Activated CD4-positive, alpha-beta memory T cell treated with anti-CD3 and anti-CD28 coated beads, Interleukin-2, amount 10 ng/mL, durations not matched to agents 7 days and 5 days (primary cell): ENCODE data around the gene MYO1A. TPM values are rescaled to one million over a fixed set of nuclear protein-coding genes. Genes with fewer than 3 reads are reported as not detected.
A peak's percentile ranks its signal among the peaks of the same experiment; 100 is the strongest.

Experiments used
- CTCF ChIA-PET: fragments of 350-600 bp; sonication (Branson Sonifier 250); formaldehyde crosslinking; loops from one replicate; lab custom pipeline; 2021; ENCODE audit warnings: antibody characterized with exemption, inconsistent platforms; lab: Charles Lee
- POLR2A ChIA-PET: fragments of 350-600 bp; sonication (Branson Sonifier 250); formaldehyde crosslinking; loops from one replicate; lab custom pipeline; 2021; ENCODE audit warnings: antibody characterized with exemption; lab: Charles Lee
- DNase-seq: peaks from one replicate; pipeline ENCODE4 v3.0.0-alpha.2; 2020
- H3K27ac Mint-ChIP-seq: one replicate; pipeline ENCODE4 v1.8.0; 2021; ENCODE audit warnings: mild to moderate bottlenecking, mixed read lengths
- H3K27me3 Mint-ChIP-seq: one replicate; pipeline ENCODE4 v1.8.0; 2021; ENCODE audit warnings: mixed read lengths
- H3K36me3 Mint-ChIP-seq: one replicate; pipeline ENCODE4 v1.8.0; 2021; ENCODE audit warnings: low read depth, mixed read lengths
- H3K4me1 Mint-ChIP-seq: one replicate; pipeline ENCODE4 v1.8.0; 2021; ENCODE audit warnings: mixed read lengths
- H3K4me3 Mint-ChIP-seq: one replicate; pipeline ENCODE4 v1.8.0; 2021; ENCODE audit warnings: mild to moderate bottlenecking, mixed read lengths
- H3K9me3 Mint-ChIP-seq: one replicate; pipeline ENCODE4 v1.8.0; 2021; ENCODE audit warnings: mixed read lengths
- total RNA-seq, 2 experiments: library from RNA; stranded (reverse); gene quantifications; one replicate each; pipeline ENCODE4 v1.2.3, GENCODE V29; 2021

The MYO1A gene
- total RNA-seq, 2 experiments from 2014 or later: 0.28 to 0.65 TPM

DNA sequence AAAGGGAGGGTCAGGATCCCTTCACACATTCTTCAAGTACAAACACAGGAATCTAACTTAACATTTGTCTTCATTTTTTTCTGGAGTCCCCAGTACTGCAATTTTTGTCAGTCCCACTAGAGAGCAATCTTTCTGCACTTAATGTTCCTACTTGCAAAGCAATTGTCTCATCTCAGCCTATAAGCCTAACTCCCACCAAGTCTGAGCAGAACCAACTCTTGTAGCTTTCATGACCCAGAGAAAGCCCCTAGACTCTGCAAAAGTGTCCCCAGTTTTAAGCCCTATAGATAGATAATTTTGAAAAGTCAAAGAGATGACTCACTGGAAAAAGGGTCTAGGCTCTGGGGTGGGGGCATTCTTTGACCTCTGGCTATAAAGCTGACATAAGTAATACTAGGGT lies 41.8 kb downstream of the MYO1A start:
- Mint-ChIP-seq H3K4me3 (no peak overlapping the region), H3K4me1 (peaks cover 40% of the 10 kb centered on the region), H3K27ac (no peak overlapping the region), H3K27me3 (peaks cover 4% of the 10 kb centered on the region), H3K36me3 (peaks cover 13% of the 10 kb centered on the region), H3K9me3 (no peaks in the 10 kb centered on the region)
- ChIA-PET POLR2A (interaction anchor here (3.1 kb wide), 1 partner anchor 103 kb away, joined by 21 read pairs; the partner anchor contains the start of gene STAT6), CTCF (interaction anchor here (0.6 to 3.5 kb wide), 19 partner anchors 11 to 174 kb away, joined by 3 to 36 read pairs (median 4); partner anchors contain the start of genes NEMP1 and STAT6)
- DNase-seq: no peak

DNA sequence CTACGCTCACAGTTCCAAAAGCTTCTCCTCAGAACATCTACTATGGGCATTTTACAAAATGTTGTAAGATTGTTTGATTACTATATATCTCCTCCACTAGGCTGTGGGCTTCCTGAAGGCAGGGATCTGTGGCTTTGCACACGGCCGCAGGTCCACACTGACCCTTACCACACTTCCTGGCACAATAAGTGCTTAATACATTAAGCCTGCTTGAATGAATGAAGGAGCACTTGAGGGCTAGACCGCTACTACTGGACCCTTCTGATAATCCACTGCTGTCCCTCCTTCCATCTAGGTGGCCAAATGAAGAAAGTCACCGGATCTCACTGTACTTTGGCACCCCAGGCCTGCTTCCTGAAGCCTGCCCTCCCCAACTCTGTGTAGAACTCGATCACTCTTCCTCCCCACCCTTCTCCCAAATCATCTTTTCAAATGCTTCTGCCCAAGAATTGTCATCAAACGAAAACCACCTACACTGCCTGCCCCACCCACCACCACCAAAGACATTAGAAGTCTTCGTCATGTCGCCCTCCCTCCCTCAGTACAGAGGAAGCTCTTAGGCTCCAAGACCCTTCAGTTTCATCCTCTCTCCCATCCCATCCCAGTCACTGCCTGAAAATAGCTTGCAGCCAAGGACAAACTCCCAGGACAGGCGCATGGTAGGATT lies 43.0 kb downstream of the MYO1A start:
- CTCF ChIA-PET: interaction anchor here (1.1 to 3.5 kb wide), 10 partner anchors 13 to 250 kb away, joined by 3 to 36 read pairs (median 7); partner anchors contain the start of gene STAT6
- Mint-ChIP-seq H3K36me3 (peaks cover 20% of the 10 kb centered on the region), H3K4me3 (peak overlapping the region; percentile 78), H3K9me3 (no peaks in the 10 kb centered on the region), H3K27ac (peak overlapping the region; percentile 65), H3K27me3 (peaks cover under 1% of the 10 kb centered on the region), H3K4me1 (peaks cover 42% of the 10 kb centered on the region)
- DNase-seq: no peak
- POLR2A ChIA-PET: interaction anchor here (3.1 kb wide), 1 partner anchor 105 kb away, joined by 21 read pairs; the partner anchor contains the start of gene STAT6

DNA sequence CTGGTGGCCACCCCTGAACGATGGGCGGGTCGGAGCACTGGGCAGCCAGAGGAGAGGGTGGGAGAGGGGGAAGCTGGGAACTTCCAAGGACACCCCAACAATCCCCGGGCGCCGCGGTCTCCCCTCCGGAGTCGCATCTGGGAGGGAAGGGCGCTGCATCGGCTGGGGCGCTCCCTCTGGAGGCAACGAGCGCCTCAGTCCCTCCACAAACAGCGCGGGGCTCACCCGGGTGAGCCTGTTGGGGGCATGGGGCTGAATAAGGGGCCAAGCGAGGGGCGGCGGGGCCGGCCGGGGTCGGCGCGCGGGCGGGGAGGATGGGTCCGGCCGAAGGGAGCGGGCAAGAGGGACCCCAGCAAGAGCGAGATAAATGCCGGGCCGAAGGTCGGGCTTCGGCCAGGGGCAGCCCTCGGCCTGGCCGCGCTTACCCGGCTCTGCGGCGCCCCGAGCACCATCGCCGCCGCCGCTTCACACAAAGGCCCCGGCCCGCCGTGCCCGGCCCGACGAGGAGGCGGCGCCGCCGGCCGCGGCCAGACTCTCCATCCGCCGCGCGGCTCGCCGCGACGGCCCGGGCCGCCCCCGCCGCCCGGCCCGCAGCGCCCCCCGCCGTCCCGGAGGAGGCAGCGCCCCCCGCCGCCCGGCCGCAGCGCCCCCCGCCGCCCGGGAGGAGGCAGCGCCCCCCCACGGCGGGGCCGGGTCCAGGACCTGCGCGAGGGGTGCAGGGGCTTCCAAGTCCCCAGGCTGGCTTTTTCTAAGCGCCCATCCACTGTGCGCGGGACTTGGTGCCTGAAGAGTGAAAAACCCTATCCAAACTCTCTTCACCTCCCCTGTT lies 43.7 kb downstream of the MYO1A start, which contains the start of gene ZBTB39:
Gene ZBTB39 (minus strand): TSS at position 567 of the 829 bp plus-strand sequence. CDS start 1,629 bp downstream, outside the sequence.
- peaks cover 40% of the 10 kb centered on the region for H3K4me1 Mint-ChIP-seq
- H3K36me3 Mint-ChIP-seq: peaks cover 24% of the 10 kb centered on the region
- DNase-seq: peak; percentile 67
- no peaks in the 10 kb centered on the region for H3K9me3 Mint-ChIP-seq
- H3K27me3 Mint-ChIP-seq: no peaks in the 10 kb centered on the region
- ChIA-PET CTCF (interaction anchor here (0.9 to 5.4 kb wide), 15 partner anchors 14 to 249 kb away, joined by 3 to 39 read pairs (median 6); partner anchors contain the start of gene STAT6), POLR2A (interaction anchor here (0.7 to 3.2 kb wide), 7 partner anchors 9 to 254 kb away, joined by 3 to 21 read pairs (median 4); partner anchors contain the start of genes NEMP1, PRIM1 and STAT6)
- H3K4me3 Mint-ChIP-seq: peak within 1 kb of the TSS; percentile 84
- H3K27ac Mint-ChIP-seq: peak within 1 kb of the TSS; percentile 65

DNA sequence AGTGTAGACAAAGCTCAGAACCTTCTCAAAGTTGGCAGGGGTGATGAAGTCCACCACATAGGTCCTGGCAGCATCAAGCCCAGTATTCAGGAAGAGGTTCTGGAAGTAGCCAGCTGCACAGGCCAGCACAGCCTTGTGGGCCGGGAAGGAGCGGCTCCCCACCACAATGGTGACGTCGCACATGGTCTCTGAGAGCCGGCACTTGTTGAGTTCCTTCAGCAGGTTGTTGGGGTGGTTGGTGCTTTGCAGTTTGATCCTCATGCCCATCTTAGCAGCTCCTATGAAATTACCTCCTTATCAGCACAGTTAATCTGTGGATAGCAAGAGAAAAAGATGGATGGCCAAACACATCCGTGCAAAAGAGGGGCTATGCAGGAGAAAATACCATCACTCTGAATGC lies 45.3 kb downstream of the MYO1A start:
- Mint-ChIP-seq H3K4me3 (no peak overlapping the region), H3K27ac (no peak overlapping the region), H3K27me3 (no peaks in the 10 kb centered on the region), H3K9me3 (no peaks in the 10 kb centered on the region), H3K4me1 (peaks cover 50% of the 10 kb centered on the region), H3K36me3 (peaks cover 26% of the 10 kb centered on the region)
- no peak for DNase-seq
- POLR2A ChIA-PET: interaction anchor here (1.3 to 3.2 kb wide), 4 partner anchors 8 to 107 kb away, joined by 3 to 19 read pairs (median 4); partner anchors contain the start of genes NEMP1 and STAT6
- CTCF ChIA-PET: interaction anchor here (0.7 to 5.4 kb wide), 14 partner anchors 8 to 253 kb away, joined by 3 to 39 read pairs (median 6); partner anchors contain the start of gene STAT6

- H3K4me3 Mint-ChIP-seq: no peak overlapping the region
- no peak overlapping the region for H3K27ac Mint-ChIP-seq
- ChIA-PET POLR2A (interaction anchor here (0.6 to 3.2 kb wide), 3 partner anchors 109 to 278 kb away, joined by 3 to 19 read pairs (median 5); partner anchors contain the start of genes NACA, PRIM1 and STAT6), CTCF (interaction anchor here (1.3 to 7.5 kb wide), 4 partner anchors 16 to 278 kb away, joined by 3 to 51 read pairs (median 23); partner anchors contain the start of genes NACA and STAT6)
- no peaks in the 10 kb centered on the region for H3K9me3 Mint-ChIP-seq
- DNase-seq: no peak
- H3K36me3 Mint-ChIP-seq: peaks cover 26% of the 10 kb centered on the region
- H3K27me3 Mint-ChIP-seq: no peaks in the 10 kb centered on the region
- peaks cover 62% of the 10 kb centered on the region for H3K4me1 Mint-ChIP-seq
These were observed 46.5 kb downstream of the MYO1A start for GRCh38 chr12:57003395-57003794.

DNA sequence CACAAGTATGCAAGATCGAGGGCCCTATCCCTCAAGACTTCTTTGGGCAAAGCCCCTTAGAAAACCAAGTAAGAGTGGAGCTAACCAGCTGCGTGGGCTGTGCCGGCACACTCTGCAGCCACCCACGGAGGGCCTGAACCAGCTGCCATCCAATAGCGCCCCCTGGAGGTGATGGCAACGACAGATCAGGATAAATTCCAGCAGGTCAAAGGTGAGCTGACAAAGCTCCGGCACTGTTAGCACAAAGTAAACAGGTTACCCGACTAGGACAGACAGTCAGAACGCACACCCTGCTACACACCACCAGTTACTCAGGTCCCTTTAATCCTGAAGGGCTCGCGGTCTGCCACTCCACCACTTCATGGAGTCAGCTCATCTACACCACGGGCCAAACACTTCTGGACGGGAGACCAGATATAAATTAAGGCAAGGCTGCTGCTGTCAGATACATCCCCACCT lies 48.5 kb downstream of the MYO1A start:
- ChIA-PET POLR2A (interaction anchor here (0.7 to 1.6 kb wide), 3 partner anchors 111 to 245 kb away, joined by 3 to 5 read pairs (median 5); no protein-coding TSS in a partner anchor), CTCF (interaction anchor here (0.6 to 7.5 kb wide), 35 partner anchors 9 to 643 kb away, joined by 3 to 66 read pairs (median 5); partner anchors contain the start of genes HSD17B6, NACA, PRIM1 and STAT6)
- no peak overlapping the region for H3K27ac Mint-ChIP-seq
- peaks cover 51% of the 10 kb centered on the region for H3K4me1 Mint-ChIP-seq
- peaks cover 26% of the 10 kb centered on the region for H3K36me3 Mint-ChIP-seq
- no peaks in the 10 kb centered on the region for H3K27me3 Mint-ChIP-seq
- no peak overlapping the region for H3K4me3 Mint-ChIP-seq
- DNase-seq: peak; percentile 78
- no peaks in the 10 kb centered on the region for H3K9me3 Mint-ChIP-seq

GRCh38 chr12:57000393-57000792 lies 49.5 kb downstream of the MYO1A start:
- Mint-ChIP-seq H3K27me3 (no peaks in the 10 kb centered on the region), H3K27ac (peak overlapping the region; percentile 45), H3K4me1 (peaks cover 46% of the 10 kb centered on the region), H3K9me3 (no peaks in the 10 kb centered on the region), H3K36me3 (peaks cover 29% of the 10 kb centered on the region), H3K4me3 (no peak overlapping the region)
- CTCF ChIA-PET: interaction anchor here (0.8 to 7.5 kb wide), 6 partner anchors 11 to 244 kb away, joined by 3 to 66 read pairs (median 11); partner anchors contain the start of gene TAC3
- POLR2A ChIA-PET: interaction anchor here (1.0 kb wide), 1 partner anchor 112 kb away, joined by 3 read pairs; no protein-coding TSS in a partner anchor
- no peak for DNase-seq

DNA sequence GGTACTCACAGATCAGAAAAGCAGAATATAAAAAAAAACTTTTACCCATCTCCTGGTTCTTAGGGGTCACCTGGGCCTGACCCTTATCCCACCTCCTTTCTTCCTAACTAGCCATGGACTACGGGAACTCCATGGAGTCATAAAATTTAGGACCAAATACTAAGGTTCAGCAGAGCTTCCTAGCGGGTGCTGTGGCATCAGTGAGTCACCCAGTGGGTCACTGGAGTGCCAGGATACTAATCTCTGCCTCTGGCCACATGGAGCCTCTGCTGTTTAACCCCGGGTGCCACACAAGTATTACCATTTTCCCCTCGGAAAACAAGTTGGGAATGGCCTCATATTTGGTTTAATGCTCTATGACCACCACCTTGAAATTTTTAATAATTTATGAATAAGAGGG lies 50.5 kb downstream of the MYO1A start:
- Mint-ChIP-seq H3K27ac (peak overlapping the region; percentile 67), H3K4me3 (no peak overlapping the region), H3K27me3 (no peaks in the 10 kb centered on the region), H3K4me1 (peaks cover 39% of the 10 kb centered on the region), H3K36me3 (peaks cover 28% of the 10 kb centered on the region), H3K9me3 (no peaks in the 10 kb centered on the region)
- ChIA-PET POLR2A (interaction anchor here (0.6 to 1.7 kb wide), 5 partner anchors 12 to 274 kb away, joined by 3 to 8 read pairs (median 3); partner anchors contain the start of genes NACA, PRIM1 and STAT6), CTCF (interaction anchor here (0.9 to 7.5 kb wide), 5 partner anchors 12 to 243 kb away, joined by 3 to 66 read pairs (median 7); partner anchors contain the start of gene STAT6)
- no peak for DNase-seq

- peak; percentile 55 for DNase-seq
- ChIA-PET POLR2A (interaction anchor here (0.6 to 1.7 kb wide), 4 partner anchors 11 to 273 kb away, joined by 3 to 8 read pairs (median 4); partner anchors contain the start of genes NACA, PRIM1 and STAT6), CTCF (interaction anchor here (0.7 to 7.5 kb wide), 6 partner anchors 11 to 242 kb away, joined by 3 to 66 read pairs (median 5); partner anchors contain the start of gene STAT6)
- Mint-ChIP-seq H3K27me3 (no peaks in the 10 kb centered on the region), H3K4me3 (no peak overlapping the region), H3K9me3 (no peaks in the 10 kb centered on the region), H3K27ac (peak overlapping the region; percentile 67), H3K4me1 (peaks cover 37% of the 10 kb centered on the region), H3K36me3 (peaks cover 23% of the 10 kb centered on the region)
These were observed 50.9 kb downstream of the MYO1A start for GRCh38 chr12:56998981-56999380.

GRCh38 chr12:56998316-56998715 lies 51.6 kb downstream of the MYO1A start:
- H3K27ac Mint-ChIP-seq: peak overlapping the region; percentile 16
- H3K36me3 Mint-ChIP-seq: peaks cover 17% of the 10 kb centered on the region
- ChIA-PET CTCF (interaction anchor here (0.6 to 7.5 kb wide), 7 partner anchors 11 to 318 kb away, joined by 3 to 66 read pairs (median 3); partner anchors contain the start of gene STAT6), POLR2A (interaction anchor here (0.9 to 1.7 kb wide), 3 partner anchors 11 to 247 kb away, joined by 3 to 8 read pairs (median 4); partner anchors contain the start of genes PRIM1 and STAT6)
- H3K4me3 Mint-ChIP-seq: no peak overlapping the region
- peaks cover 35% of the 10 kb centered on the region for H3K4me1 Mint-ChIP-seq
- no peak for DNase-seq
- H3K27me3 Mint-ChIP-seq: no peaks in the 10 kb centered on the region
- no peaks in the 10 kb centered on the region for H3K9me3 Mint-ChIP-seq

DNA sequence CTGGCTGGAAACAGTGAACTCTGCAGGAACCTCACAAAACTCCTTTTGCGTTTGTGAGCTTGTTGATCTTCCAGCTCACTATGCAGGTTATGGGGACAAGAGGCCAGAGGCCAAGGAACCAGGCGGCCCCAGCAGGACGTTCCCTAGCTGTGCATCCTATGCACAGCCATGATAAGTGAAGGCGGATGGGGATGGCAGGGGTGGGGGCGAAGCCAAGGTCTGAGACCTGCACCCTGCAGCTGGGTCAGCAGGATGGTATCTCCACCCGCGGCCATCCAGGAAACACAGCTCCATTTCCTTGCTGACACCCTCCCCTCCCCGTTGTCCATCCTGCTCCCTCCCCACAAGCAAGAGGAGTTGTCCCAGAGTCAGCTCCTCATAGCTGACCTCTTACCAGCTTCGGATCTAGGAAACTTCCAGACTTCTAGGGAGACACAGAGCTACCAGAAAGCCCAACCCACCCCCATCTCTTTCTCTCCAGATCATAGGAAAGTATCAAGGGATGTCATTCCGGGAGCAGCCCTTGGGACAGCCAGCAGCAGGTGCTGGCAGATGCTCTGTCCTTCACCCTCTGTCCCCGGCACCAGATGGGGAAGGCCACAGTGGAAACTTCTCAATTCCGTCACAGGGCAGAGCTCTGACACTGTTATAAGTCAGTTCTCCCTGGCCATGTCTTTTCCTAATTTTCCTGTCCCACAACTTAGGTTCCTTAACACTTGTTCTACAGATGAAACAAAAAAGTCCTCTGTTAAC lies 53.0 kb downstream of the MYO1A start:
- CTCF ChIA-PET: interaction anchor here (0.7 to 7.5 kb wide), 4 partner anchors 8 to 239 kb away, joined by 3 to 51 read pairs (median 3); no protein-coding TSS in a partner anchor
- H3K4me3 Mint-ChIP-seq: no peak overlapping the region
- POLR2A ChIA-PET: interaction anchor here (1.0 to 1.3 kb wide), 2 partner anchors 8 to 82 kb away, joined by 3 to 4 read pairs; partner anchors contain the start of gene NEMP1
- H3K27ac Mint-ChIP-seq: no peak overlapping the region
- H3K36me3 Mint-ChIP-seq: peaks cover 9% of the 10 kb centered on the region
- H3K27me3 Mint-ChIP-seq: no peaks in the 10 kb centered on the region
- no peaks in the 10 kb centered on the region for H3K9me3 Mint-ChIP-seq
- H3K4me1 Mint-ChIP-seq: peaks cover 35% of the 10 kb centered on the region
- DNase-seq: no peak
